GM18505 (cell line): ENCODE results near the gene UBAP2.

Experiments
- ATAC-seq: cut with Tn5 transposase; IDR thresholded peaks from one replicate; pipeline ENCODE4 v1.9.1; 2021; ENCODE audit not compliant: unreplicated experiment
- POLR2A ChIP-seq: IDR thresholded peaks from 4 replicates; pipeline ENCODE4 v1.6.1; 2011; ENCODE audit warnings: borderline replicate concordance; ENCODE audit not compliant: insufficient read depth, insufficient read length; ENCODE audit errors: extremely low read depth

The UBAP2 gene

DNA sequence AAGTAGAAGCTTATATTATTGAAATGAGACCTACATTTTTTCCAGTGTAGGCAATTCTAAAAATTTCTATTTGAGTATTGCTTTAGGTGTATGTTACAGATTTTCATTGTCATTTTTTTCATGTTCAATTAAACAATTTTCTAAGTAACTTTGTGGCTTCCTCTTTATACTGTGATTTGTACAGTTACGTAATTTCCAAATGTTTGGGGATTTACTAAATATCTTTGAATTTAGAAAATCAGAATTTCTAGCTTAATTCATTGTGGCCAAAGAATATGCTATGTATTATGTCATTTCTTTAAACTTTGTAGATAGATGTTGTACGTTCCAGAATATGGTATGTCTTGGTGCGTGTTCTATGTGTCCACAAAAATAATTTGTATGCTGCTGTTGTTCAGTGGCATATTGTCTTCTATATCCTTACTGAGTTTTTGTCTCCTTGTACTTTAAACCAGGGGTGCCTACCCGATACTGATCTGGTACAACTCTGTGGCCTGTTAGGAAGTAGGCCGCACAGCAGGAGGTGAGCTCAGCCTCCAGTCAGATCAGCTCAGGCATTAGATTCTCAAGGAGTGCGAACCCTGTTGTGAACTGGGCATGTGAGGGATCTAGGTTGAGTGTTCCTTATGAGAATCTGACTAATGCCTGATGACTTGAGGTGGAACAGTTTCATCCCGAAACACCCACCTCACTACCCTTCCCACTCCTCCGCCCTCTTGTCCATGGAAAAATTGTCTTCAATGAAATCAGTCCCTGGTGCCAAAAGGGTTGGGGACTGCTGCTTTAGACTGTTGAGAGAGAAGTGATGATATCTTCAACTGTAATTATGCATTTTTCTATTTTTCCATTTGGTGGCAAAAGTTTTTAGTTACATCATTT is 168.2 kb downstream of the UBAP2 start:
- ATAC-seq = no peak
- TF ChIP-seq POLR2A = no peak

DNA sequence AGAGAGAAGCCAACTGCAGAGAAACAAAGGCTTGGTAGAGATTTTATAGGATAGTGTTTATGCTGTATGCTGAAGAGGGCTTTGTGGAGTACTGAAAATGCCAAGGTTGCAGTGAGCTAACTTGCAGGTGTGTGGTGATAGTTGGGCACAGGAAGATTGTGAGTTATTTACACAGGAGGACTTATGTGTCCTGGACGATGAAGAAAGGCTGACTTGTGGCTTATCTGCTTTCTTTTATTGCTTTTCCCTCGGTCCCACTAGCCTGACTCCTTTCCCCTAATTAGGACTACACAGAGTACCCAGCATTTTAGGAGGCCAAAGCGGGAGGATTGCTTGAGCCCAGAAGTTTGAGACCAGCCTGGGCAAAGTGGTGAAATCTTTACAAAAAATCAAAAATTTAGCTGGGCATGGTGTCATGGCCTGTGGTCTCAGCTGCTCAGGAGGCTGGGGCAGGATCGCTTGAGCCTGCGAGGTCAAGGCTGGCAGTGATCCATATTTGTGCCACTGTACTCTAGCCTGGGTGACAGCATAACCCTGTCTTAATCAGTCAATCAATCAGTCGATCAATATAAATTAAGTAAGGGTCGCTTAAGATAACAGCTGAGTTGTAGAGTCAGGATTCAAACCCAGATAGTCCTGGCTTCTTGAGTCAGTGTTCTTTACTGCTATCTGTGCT is 169.9 kb downstream of the UBAP2 start:
- no peak for ATAC-seq
- TF ChIP-seq POLR2A = no peak

DNA sequence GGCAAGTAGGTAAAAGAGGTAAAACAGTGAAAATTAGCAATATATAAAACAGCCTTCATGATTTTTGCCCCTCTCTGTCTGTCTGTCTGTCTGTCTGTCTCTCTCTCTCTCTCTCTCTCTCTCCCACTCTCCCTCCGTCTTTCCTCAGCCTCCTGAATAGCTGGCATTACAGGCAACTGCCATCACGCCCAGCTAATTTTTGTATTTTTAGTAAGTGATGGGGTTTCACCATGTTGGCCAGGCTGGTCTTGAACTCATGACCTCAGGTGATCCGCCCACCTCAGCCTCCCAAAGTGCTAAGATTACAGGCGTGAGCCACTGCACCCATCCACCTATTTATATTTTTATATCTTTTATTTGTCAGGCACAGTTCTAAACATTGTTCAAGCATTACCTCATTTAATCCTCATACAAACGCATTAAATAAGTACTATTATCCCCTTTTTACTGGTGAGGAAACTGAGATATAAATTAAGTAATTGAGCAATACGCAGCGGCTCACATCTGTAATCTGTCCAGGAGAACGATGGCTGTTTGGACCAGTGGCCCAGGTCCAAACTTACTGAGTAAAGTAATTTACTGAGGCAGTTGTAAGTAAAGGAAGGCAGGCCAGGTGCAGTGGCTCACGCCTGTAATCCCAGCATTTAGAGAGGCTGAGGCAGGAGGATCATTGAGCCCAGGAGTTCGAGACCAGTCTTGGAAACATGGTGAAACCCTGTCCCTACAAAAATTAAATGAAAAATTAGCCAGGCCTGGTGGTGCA is 170.8 kb downstream of the UBAP2 start:
- ATAC-seq = no peak
- TF ChIP-seq POLR2A = no peak
